DND-41 (cell line): ENCODE data around the gene DLGAP4.

Experiments used
- ATAC-seq: fragments of 200-7000 bp; cut with Tn5 transposase; 3 replicates; pipeline ENCODE4 v1.9.1; 2021; ENCODE audit warnings: low read depth; ENCODE audit not compliant: insufficient read depth
- DNase-seq: peaks from one replicate; pipeline ENCODE4 v3.0.0-alpha.2; 2020
- H2AFZ ChIP-seq: 2 replicates; pipeline ENCODE4 v1.6.0; 2012; ENCODE audit warnings: low read depth, low read length
- H3K27ac ChIP-seq: 2 replicates; pipeline ENCODE4 v1.5.1; 2012; ENCODE audit warnings: low read length, inconsistent platforms
- H3K27me3 ChIP-seq: fragments of 200-600 bp; sonication (generic); 2 replicates; pipeline ENCODE4 v1.6.0; 2012; ENCODE audit warnings: low read length, mild to moderate bottlenecking, inconsistent platforms; ENCODE audit not compliant: insufficient read depth, poor library complexity
- H3K36me3 ChIP-seq: 2 replicates; pipeline ENCODE4 v1.5.1; 2012; ENCODE audit warnings: low read length, inconsistent platforms; ENCODE audit not compliant: insufficient read depth
- H3K4me1 ChIP-seq: 2 replicates; pipeline ENCODE4 v1.5.1; 2012; ENCODE audit warnings: mild to moderate bottlenecking, low read length; ENCODE audit not compliant: insufficient read depth
- H3K4me2 ChIP-seq: 2 replicates; pipeline ENCODE4 v1.6.0; 2012; ENCODE audit warnings: mild to moderate bottlenecking, moderate library complexity, low read length, inconsistent platforms; ENCODE audit not compliant: insufficient read depth
- H3K4me3 ChIP-seq, 2 experiments: fragments of 200-600 bp in 1 of 2; shearing (Covaris generic) in 1 of 2; 2 replicates each; pipeline ENCODE4 v1.5.1; 2012 to 2016; ENCODE audit warnings: inconsistent platforms in 2 of 2, low read length in 2 of 2, mild to moderate bottlenecking in 2 of 2, low read depth in 1 of 2, moderate library complexity in 1 of 2
- H3K79me2 ChIP-seq: 2 replicates; pipeline ENCODE4 v1.6.0; 2012; ENCODE audit warnings: low read length, inconsistent platforms; ENCODE audit not compliant: insufficient read depth
- H3K9ac ChIP-seq: 2 replicates; pipeline ENCODE4 v1.6.0; 2012; ENCODE audit warnings: low read depth, mild to moderate bottlenecking, inconsistent platforms, low read length, moderate library complexity
- H3K9me3 ChIP-seq: 2 replicates; pipeline ENCODE4 v1.5.1; 2012; ENCODE audit warnings: low read length, moderate library complexity, mild to moderate bottlenecking, inconsistent platforms; ENCODE audit not compliant: insufficient read depth, severe bottlenecking
- H4K20me1 ChIP-seq: 2 replicates; pipeline ENCODE4 v1.6.0; 2012; ENCODE audit warnings: low read length; ENCODE audit not compliant: insufficient read depth
- CTCF ChIP-seq: IDR thresholded peaks from 2 replicates; pipeline ENCODE4 v1.5.1; 2012; ENCODE audit warnings: borderline replicate concordance, low read length, moderate library complexity, mild to moderate bottlenecking; ENCODE audit not compliant: poor library complexity, severe bottlenecking; ENCODE audit errors: extremely low read depth
- EZH2 ChIP-seq: IDR thresholded peaks from 3 replicates; pipeline ENCODE4 v1.6.1; 2012; ENCODE audit warnings: borderline replicate concordance, low read depth, mild to moderate bottlenecking, moderate library complexity, low read length, inconsistent platforms; ENCODE audit not compliant: severe bottlenecking

DLGAP4 gene

GRCh38 chr20:36285746-36286447, 20.2 kb upstream of the DLGAP4 start:
- no peak for TF ChIP-seq CTCF
- TF ChIP-seq EZH2 = no peak
- ATAC-seq = no peak
- DNase-seq = no peak

GRCh38 chr20:36297656-36298055, 8.5 kb upstream of the DLGAP4 start:
- H4K20me1 ChIP-seq = peaks cover 3% of the 10 kb centered on the region; the same call in 1 of the 2 replicates
- TF ChIP-seq CTCF = no peak
- no peak for TF ChIP-seq EZH2
- no peaks in the 10 kb centered on the region for H3K9me3 ChIP-seq
- DNase-seq (no peak), ATAC-seq (no peak)
- H3K27me3 ChIP-seq = peaks cover 12% of the 10 kb centered on the region
- H3K4me3 ChIP-seq = no peak overlapping the region
- H3K4me2 ChIP-seq = no peak overlapping the region
- H2AFZ ChIP-seq = no peak overlapping the region
- no peak overlapping the region for H3K27ac ChIP-seq
- no peak overlapping the region for H3K9ac ChIP-seq
- H3K4me1 ChIP-seq = no peaks in the 10 kb centered on the region
- H3K79me2 ChIP-seq = no peaks in the 10 kb centered on the region
- no peaks in the 10 kb centered on the region for H3K36me3 ChIP-seq

More at GRCh38 chr20:36285746-36286447, 20.2 kb upstream of the DLGAP4 start:
- Histone ChIP-seq H3K4me2 (no peak overlapping the region), H3K4me1 (no peaks in the 10 kb centered on the region), H4K20me1 (no peaks in the 10 kb centered on the region), H2AFZ (no peak overlapping the region), H3K9ac (no peak overlapping the region), H3K79me2 (no peaks in the 10 kb centered on the region), H3K4me3 (no peak overlapping the region), H3K27me3 (peaks cover 5% of the 10 kb centered on the region), H3K36me3 (no peaks in the 10 kb centered on the region), H3K27ac (no peak overlapping the region), H3K9me3 (no peaks in the 10 kb centered on the region)

GRCh38 chr20:36298061-36298460, 8.1 kb upstream of the DLGAP4 start:
- no peak for DNase-seq
- no peaks in the 10 kb centered on the region for H3K9me3 ChIP-seq
- no peak overlapping the region for H3K9ac ChIP-seq

More at GRCh38 chr20:36298061-36298460, 8.1 kb upstream of the DLGAP4 start:
- H4K20me1 ChIP-seq = peaks cover 3% of the 10 kb centered on the region; the same call in 1 of the 2 replicates
- H3K4me1 ChIP-seq = no peaks in the 10 kb centered on the region
- H3K27me3 ChIP-seq = peaks cover 16% of the 10 kb centered on the region
- no peak overlapping the region for H3K27ac ChIP-seq
- no peaks in the 10 kb centered on the region for H3K36me3 ChIP-seq
- TF ChIP-seq CTCF = no peak
- TF ChIP-seq EZH2 = no peak
- no peak overlapping the region for H3K4me3 ChIP-seq
- H3K79me2 ChIP-seq = no peaks in the 10 kb centered on the region
- no peak overlapping the region for H3K4me2 ChIP-seq
- H2AFZ ChIP-seq = no peak overlapping the region
- ATAC-seq = no peak
